ENCODE results near the gene PROM1. TPM values are rescaled to one million over a fixed set of nuclear protein-coding genes. Genes with fewer than 3 reads are reported as not detected.
A peak's percentile ranks its signal among the peaks of the same experiment; 100 is the strongest.

PROM1 gene
- total RNA-seq, 1 experiment from 2014 or later = not detected

DNA sequence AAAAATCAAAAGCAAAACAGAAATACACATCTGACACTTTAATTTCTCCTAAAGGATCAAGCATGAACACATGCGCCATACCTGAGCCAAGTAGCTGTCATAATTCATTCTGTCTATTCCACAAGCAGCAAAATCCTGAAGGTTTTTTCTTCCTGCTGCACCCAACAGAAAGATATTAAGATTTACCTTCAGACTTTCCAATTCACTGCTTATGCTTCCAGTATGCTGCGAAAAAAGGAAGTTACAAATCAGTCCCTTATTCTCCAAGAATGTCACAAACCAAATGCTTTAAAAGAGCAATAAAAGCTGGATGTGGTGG lies 91.7 kb downstream of the PROM1 start:
- no peak for DNase-seq (ENCODE audit: low read depth)

DNA sequence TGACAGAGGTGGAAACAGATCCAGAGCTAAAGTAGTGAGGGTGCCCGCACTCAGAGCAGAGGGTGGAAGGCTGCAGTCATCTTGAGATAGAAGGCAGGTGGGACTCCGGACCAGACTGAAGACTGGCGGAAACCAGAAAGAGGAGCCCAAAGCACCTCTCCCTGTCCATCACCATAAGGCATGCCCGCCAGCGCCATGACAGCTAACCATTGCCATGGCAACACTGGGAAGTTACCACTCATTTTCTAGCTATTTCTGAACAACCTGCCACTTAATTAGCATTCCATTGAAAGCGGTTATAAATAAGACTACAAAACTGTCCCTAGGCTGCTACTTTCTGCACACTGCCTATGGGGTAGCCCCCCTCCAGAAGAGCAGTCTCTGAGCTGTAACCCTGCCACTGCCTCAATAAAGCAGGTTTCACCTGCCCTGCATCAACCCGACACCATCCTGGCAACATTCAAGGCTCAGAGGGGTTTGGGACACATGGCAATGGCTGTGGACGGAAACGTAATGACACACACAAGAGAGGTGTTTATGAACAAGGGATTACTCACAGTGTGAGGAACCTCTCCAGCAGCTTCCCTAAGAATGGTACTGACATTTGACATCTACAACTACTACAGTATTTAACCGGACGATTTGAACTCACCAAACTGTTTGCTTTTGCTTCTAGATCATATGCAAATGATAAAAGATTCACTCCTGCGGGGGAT lies 93.1 kb downstream of the PROM1 start:
- peak; percentile 32 for DNase-seq (ENCODE audit: low read depth)

DNA sequence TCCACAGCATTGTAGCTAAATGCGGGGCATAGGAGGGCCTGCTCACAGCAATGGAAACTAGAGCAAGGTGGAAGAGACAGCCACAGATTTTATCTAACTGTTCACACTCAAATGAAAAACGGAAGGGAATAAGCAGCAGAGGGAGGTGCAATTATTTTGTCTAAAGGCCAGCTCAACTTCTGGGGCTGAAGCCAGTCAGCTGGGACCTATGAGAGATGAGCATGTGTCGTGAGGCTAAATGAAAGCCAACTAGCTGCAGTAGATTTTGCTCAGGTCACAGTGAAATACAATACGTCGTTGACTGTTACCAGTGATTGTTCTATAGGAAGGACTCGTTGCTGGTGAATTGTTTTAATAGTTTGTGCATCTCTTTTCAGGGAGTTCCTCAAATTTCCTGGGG lies 94.4 kb downstream of the PROM1 start:
- no peak for DNase-seq (ENCODE audit: low read depth)

DNA sequence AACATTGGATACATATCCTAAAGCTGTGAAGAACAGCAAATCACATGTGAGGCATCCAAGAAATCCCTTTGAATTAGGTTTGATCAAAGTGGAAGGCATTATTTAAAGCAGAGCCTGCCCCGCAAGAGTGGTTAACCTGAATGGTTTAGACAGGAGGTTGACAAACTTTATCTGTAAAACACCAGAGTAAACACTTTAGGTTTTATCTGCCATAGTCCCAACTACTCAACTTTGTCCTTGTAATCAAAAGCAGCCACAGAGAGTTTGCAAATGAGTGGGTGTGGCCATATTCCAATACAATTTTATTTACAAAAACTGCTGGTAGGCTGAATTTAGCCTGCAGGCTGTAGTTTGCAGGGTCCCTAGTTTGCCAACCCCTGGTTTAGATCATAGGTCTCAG lies 95.6 kb downstream of the PROM1 start:
- no peak for DNase-seq (ENCODE audit: low read depth)

DNA sequence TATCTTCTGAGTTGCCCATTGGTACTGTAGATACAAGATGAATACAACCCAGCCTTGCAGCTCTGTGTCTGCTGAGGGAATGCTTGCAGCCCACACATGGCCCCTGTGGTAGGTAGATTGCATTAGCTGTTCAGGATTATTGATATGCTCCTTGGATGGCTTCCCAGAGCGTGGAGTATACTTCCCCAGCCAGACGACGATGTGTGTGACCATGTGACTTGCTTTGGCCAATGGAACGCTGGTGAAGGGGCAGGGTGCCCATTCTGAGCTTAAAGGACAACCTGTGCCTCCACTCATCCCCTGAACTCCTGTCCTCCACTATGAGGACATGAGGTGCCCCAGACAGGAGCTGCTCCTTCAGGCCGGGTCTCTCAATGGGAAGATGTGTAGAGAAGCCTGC lies 96.9 kb downstream of the PROM1 start:
- no peak for DNase-seq (ENCODE audit: low read depth)

DNA sequence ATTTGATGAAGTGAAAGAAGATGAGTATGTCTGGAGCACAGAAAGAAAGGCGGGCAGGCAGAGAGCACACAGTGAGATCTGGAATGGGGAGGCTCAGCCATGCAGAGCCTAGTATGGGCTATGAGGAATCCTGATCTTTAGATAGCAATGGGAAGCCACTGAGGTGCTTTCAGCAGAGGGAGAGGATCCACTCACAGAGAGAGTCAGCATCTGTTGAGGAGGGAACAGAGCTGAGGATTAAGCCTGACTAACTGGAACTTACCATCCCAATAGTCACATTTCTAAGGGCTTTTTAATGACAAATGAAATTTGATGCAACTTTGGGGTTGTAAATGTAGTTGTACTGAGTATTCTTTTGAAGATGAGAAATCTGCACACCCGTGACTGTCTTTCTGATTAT lies 100.2 kb downstream of the PROM1 start:
- DNase-seq (ENCODE audit: low read depth) = no peak

DNA sequence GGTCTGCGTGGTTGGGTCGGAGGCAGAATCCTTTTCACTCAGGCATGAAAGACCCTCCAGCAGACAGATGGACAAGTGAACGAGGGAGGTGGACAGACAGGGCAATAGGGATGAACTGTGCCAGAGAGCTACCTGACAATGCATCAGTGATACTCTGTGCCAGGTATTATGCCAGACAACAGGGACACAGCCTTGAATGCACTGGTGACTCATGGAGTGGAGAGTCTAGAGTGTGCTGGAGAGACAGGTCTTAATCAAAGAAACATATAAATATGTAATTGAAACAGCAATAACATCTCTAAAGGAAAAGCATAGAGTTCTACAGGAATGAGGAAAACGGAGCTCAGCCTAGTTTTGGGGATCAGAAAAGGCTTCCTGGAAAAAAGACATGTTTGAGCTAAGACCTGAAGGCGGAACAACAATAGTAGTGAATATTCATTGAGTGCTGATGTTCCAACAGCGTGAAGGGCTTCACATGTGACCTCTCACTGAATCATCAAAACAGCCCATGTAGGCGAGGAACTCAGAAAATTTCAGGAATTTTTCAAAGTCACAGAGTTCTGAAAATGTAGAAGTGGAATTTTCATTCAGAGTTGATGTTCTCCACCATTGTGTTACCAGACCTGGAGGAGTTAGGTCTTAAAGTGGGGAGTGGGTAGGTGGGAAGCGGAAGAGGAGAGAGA lies 100.8 kb downstream of the PROM1 start:
- peak; percentile 24 for DNase-seq (ENCODE audit: low read depth)

DNA sequence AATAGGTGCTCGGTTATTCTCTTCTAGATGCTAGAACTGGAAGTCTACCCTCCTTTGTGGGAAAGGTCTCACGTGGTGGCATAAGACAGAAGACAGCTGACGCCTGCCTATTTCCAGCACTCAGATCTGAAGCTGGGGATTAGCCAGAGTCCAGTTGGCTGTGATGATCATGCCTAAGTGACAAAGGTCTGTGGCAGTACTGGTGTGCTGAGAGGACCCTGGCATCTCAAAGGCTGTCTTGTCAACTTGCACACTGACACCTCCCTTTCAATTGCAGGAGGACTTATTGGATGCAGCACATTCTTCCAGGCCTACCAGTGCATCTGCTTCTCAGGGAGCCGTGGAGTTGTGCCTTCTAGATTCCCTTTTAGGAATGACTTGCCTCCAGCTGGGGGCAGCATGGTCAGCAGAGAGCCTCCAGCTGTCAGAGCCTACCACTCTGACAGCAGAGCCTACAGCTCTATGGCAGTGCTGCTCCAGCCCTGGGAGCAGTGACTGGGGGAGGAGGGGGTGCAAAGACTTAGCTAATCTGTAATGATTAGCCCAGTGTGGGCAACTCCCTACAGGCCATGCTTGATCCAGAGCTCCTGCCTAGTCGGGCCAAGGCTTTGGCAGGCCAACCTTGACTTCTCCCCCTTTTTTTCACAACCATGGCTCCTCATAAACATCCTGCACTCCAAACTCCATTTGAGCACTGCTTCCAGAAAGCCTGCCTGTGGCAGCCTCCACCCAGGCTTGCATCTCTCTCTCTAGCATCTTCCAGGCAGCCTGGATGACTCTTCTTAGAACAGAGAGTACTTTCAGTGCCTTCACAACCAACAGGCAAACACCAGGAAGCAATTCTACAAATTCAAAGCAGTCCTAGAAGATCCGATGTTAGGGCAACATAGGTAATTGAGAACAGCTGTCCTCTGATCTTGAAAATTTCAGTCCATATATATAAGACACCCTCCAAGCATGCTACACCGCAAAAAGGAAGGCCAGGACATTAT lies 107.1 kb downstream of the PROM1 start:
- no peak for DNase-seq (ENCODE audit: low read depth)

DNA sequence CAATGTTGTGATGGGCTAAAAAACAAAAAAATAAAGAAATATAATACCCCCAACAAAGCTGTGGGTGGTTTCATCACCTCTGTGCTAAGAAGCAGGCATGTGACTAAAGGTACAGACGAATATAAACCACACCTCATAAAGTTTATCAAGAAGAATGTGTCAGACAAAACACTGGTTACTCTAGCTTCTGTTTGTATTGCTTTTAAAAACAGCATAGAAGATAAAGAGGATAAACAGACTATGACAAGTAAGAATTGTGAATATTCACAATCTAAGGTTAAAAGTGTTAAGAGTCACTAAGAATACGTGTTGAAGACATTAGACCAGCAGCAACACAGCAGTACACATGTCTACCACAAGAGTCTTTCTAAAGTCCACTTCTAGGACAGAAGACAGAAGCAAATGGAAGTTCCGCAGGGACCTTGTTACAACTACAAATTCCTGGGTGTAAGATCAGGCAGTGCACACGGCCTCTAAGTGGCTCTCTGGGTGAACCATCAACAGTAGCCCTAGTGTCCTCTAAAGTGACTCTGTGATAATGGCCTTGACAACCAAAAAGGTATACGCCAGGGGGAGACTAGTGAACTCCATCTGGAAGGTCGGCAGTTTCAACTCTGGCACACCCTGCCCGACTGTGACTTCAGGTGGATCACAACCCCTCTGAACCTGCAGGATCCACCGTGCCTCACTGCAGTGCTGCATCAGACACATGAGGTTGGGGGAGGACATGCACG lies 112.6 kb downstream of the PROM1 start:
- DNase-seq (ENCODE audit: low read depth) = no peak

DNA sequence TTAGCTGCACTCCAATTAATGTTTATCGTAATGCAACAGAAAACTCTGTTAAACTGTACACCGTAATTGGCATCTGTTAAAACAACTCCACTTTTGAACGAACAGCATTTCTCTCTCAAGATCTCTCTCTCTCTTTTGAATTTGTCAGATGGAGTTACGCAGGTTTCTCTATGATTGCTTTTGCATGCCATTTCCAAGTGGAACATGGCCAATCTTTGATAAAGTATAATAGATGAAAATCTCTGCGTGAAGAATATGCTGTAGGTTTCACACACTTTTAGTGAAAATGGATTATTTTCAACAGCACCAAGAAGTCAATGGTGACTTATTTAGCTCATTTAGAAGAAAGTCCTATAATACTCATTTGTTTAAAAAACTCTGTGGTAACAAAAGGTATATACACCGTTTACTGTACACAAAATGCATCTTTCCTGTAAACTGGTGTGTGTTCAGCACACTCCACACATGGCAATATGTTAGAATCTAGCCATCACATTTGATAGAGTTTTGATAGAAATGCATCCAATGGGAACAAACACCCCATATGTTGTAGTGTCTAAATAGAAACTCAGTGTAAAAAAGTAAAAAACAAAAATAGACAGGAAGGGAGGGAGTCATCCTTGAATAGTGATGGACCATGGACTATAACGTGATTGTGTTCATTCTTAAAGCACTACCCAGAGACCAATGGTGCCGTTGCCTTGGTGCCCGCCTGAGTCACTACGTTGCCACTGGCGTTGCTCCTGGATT lies 115.1 kb downstream of the PROM1 start:
- no peak for DNase-seq (ENCODE audit: low read depth)

DNA sequence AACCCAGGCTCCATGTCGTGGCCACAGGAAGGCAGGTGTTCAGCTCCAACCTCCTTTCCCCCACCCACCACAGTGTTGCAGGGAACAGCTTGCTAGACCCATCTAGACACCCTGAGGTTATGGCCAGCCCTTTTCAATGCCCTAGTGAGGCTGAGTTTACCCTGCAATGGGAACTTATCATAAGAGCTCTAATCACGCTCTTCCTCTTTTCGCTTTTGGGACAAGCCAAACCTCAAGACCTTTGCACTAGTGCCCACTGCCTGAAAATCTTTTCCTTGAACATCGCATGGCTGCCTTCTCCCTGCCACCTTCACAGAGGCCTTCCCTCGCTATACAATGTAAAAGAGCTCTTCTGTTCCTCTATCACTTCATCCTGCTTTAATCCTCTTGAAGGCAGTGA lies 118.5 kb downstream of the PROM1 start:
- DNase-seq (ENCODE audit: low read depth) = no peak

DNA sequence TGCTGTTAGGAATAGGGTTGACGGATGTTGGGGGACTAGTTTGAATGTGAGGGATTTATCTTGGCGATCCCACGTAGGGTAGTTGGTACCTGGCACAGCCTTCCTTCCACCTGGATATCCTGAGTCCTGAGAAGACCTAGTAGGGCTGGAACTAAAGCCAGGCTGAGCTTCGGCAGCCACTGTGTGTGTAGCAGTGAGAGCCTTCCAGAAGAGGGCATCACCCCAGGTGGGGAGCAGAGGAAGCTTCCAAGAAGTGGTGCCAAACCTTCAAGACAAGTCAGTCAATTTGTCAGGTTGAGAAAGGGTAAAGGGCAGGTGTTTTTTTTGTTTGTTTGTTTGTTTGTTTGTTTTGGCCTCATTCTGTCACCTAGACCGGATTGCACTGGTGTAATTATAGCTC lies 119.7 kb downstream of the PROM1 start:
- no peak for DNase-seq (ENCODE audit: low read depth)

DNA sequence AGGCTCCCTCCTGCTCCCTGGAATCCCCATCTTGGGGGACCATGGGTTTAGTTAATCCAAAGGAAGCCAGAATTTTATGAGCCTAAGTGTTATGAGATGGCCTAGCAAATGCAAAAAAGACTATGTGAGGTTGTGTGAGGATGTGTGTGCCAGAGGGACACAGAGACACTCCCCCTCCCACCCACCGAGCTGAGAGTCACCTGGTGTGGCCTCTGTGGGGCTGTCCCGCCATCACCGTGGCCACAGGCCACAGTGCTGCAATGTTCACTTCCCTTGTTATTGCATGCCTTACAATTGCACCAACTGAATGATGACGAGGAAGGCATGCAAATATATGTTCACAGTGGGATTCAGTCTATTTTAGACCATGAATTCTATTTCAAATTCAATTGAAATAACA lies 120.2 kb downstream of the PROM1 start:
- no peak for DNase-seq (ENCODE audit: low read depth)

DNA sequence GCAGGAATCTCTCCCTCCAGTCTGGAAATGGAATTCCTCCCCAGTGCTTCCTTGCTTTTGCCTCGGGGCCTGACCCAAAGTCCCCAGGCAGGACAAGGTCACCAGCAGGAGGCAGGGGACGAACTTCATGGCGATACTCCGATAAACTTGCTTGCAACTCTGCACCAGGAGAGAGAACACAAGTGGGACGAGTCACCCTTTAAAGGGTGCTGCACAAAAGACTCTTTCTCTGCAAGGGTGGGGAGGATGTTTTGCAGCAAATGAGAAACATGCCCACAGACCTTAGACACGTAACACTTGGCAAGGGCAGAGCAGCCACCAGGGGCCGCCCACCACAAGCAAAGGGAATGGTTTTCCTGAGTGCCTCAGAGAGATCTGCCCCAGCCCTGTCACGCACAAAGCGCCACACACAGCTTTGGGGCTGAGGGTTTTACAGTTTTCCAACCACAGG lies 120.8 kb downstream of the PROM1 start, which contains the start of gene FGFBP2:
Gene FGFBP2 (minus strand): TSS at position 175 of the 451 bp plus-strand sequence. CDS start 46 bp downstream, at position 129.
- DNase-seq (ENCODE audit: low read depth) = peak; percentile 54

DNA sequence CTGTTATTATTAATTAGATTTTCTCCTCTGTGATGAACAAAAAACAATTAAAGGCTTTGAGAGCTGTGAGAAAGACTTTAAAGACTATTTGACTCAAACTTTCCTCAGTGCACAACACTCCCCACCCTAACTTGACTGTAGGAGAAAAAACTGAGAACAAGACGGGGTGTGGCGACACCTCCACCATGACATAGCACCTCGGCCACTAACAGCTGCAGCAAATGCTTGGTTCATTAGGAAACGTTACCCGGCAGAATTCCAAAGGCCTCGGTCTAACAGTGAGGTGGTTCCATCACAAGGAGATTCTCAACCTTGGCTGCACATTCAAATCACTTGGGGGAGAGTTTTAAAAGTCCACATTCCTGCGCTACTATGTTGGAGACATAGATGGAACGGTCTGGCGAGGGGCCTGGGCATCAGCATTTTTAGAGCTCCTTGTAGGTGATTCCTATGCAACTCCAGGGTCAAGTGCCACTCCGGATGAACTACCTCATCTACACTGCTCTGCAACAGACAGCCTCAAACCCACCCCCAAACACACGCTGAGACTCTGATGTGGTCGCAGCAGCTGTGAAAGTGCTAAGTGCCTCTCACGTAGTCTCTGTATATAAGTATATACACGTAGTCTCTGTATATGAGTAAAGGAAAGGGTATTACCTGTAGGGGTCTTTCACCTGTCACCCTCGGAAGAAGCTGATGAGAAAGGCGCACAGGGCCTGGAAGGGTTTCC lies 121.9 kb downstream of the PROM1 start:
- DNase-seq (ENCODE audit: low read depth) = no peak

DNA sequence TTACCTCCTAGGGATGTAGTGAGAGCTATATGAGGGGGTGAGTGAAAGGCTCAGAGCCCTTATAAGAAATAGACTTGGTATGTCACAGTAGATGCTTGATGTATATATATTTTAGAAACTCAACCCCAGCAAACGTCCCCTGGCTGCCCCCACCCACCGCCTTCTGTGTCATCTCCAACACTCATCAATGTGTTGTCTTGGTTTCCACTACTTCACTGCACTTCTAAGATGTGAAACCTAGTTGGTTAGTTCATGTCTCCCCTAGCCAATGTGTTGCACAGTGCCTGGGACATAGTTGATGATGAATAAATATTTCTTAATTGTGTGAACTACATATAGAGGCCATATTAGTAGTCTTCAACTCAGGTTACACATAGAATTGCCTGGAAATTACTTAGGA lies 125.3 kb downstream of the PROM1 start:
- DNase-seq (ENCODE audit: low read depth) = no peak

DNA sequence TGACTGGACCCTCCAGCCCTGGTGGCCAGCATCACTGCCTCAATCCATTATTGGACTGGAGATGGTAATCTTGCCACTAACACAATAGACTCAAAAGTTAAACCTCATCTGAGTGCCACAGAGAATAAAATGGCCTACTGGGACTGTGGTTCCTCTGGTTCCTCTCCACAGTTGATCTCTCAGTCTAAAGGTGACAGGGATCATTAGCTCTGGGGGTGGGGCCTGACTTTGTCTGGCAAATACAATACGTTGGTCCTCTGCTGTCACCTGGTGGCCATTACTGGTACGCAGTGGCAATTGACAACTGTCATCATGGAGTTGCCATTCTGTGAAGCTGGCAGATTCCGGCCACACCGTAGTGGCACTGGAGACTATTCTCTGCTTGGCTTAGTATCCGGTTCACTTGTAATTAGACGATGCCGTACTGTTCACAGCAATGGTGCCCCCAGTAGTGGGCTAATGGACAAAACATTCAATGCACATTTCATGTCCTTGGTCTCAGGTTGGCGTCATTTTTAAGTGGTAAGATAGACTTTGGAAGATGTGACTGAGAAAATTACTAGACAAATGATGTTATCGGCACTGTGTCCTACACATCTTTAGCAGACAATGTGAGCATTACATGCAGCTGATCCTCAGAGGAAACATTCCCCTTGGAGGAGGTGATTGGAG lies 127.5 kb downstream of the PROM1 start:
- DNase-seq (ENCODE audit: low read depth) = peak; percentile 57

DNA sequence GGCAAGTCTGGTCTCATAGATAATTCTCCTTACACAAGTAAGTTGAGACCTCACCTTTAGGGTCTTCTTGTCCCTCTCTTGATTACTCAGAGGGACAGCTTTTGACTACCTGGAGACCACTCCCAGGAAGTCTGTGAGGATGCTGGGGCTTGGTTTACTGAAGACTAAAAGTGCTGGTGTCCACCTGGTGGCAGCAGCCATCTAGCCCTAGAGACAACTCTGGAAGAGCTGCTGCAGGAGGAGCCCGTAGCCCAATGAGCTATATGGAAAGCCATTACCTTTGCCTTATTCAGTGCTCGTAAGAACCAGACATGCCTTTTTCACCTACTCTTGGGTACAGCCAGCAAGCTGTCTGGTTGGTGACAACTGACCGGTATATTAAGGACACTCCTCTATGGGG lies 128.2 kb downstream of the PROM1 start:
- peak; percentile 21 for DNase-seq (ENCODE audit: low read depth)

DNA sequence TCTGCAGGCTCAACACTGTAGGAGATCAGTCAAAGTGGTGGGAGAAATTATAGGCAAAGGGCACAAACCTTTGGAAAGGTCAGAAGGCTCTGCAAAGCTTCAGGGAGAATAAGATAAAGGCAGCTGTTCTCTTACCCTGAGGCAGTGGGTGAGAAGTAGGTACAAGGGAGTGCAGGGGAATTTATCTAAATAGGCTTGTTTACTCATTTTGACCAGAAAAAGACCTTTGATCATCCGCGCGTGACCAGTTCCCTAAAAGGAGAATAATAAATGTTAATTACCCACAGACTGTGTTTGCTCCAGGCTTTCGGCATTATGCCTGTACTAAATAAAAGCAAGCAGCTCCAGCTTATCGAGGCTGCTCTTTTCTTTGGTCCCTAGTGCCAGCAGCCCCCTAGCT lies 130.2 kb downstream of the PROM1 start:
- no peak for DNase-seq (ENCODE audit: low read depth)

All from HT1080 (cell line).